ENCODE measurements around the gene PKN2. TPM values are rescaled to one million over a fixed set of nuclear protein-coding genes. Genes with fewer than 3 reads are reported as not detected.

PKN2 gene
- total and polyA plus RNA-seq, 2 of the 8 experiments (the other 6 are each of a cell fraction or from before 2014, with no cell fraction given), result 7.8 to 32.0 TPM

DNA sequence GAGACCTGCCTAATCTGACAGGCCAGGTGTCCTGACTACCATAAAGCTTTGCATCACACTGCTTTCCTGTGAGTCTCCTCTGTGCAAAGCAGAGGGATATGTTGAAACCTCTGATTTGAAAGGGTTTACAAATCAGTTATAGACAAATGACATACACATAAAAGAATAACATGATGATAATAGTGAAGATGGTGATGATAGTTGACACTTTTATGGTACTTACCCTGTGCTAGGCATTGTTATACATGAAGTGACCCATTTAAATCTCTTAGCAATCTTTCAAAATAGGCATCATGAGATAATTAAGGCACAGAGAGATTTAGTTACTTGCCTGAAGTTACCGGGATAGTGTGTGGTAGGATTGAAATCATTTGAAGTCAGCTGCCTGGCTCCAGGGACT is 34.1 kb upstream of the PKN2 start (continued):
- TF ChIP-seq, protein P1, sequence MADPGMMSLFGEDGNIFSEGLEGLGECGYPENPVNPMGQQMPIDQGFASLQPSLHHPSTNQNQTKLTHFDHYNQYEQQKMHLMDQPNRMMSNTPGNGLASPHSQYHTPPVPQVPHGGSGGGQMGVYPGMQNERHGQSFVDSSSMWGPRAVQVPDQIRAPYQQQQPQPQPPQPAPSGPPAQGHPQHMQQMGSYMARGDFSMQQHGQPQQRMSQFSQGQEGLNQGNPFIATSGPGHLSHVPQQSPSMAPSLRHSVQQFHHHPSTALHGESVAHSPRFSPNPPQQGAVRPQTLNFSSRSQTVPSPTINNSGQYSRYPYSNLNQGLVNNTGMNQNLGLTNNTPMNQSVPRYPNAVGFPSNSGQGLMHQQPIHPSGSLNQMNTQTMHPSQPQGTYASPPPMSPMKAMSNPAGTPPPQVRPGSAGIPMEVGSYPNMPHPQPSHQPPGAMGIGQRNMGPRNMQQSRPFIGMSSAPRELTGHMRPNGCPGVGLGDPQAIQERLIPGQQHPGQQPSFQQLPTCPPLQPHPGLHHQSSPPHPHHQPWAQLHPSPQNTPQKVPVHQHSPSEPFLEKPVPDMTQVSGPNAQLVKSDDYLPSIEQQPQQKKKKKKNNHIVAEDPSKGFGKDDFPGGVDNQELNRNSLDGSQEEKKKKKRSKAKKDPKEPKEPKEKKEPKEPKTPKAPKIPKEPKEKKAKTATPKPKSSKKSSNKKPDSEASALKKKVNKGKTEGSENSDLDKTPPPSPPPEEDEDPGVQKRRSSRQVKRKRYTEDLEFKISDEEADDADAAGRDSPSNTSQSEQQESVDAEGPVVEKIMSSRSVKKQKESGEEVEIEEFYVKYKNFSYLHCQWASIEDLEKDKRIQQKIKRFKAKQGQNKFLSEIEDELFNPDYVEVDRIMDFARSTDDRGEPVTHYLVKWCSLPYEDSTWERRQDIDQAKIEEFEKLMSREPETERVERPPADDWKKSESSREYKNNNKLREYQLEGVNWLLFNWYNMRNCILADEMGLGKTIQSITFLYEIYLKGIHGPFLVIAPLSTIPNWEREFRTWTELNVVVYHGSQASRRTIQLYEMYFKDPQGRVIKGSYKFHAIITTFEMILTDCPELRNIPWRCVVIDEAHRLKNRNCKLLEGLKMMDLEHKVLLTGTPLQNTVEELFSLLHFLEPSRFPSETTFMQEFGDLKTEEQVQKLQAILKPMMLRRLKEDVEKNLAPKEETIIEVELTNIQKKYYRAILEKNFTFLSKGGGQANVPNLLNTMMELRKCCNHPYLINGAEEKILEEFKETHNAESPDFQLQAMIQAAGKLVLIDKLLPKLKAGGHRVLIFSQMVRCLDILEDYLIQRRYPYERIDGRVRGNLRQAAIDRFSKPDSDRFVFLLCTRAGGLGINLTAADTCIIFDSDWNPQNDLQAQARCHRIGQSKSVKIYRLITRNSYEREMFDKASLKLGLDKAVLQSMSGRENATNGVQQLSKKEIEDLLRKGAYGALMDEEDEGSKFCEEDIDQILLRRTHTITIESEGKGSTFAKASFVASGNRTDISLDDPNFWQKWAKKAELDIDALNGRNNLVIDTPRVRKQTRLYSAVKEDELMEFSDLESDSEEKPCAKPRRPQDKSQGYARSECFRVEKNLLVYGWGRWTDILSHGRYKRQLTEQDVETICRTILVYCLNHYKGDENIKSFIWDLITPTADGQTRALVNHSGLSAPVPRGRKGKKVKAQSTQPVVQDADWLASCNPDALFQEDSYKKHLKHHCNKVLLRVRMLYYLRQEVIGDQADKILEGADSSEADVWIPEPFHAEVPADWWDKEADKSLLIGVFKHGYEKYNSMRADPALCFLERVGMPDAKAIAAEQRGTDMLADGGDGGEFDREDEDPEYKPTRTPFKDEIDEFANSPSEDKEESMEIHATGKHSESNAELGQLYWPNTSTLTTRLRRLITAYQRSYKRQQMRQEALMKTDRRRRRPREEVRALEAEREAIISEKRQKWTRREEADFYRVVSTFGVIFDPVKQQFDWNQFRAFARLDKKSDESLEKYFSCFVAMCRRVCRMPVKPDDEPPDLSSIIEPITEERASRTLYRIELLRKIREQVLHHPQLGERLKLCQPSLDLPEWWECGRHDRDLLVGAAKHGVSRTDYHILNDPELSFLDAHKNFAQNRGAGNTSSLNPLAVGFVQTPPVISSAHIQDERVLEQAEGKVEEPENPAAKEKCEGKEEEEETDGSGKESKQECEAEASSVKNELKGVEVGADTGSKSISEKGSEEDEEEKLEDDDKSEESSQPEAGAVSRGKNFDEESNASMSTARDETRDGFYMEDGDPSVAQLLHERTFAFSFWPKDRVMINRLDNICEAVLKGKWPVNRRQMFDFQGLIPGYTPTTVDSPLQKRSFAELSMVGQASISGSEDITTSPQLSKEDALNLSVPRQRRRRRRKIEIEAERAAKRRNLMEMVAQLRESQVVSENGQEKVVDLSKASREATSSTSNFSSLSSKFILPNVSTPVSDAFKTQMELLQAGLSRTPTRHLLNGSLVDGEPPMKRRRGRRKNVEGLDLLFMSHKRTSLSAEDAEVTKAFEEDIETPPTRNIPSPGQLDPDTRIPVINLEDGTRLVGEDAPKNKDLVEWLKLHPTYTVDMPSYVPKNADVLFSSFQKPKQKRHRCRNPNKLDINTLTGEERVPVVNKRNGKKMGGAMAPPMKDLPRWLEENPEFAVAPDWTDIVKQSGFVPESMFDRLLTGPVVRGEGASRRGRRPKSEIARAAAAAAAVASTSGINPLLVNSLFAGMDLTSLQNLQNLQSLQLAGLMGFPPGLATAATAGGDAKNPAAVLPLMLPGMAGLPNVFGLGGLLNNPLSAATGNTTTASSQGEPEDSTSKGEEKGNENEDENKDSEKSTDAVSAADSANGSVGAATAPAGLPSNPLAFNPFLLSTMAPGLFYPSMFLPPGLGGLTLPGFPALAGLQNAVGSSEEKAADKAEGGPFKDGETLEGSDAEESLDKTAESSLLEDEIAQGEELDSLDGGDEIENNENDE (IDR thresholded peaks at IDR 0.05; ENCODE audit: insufficient replicate concordance, low read length), result no peak
- TF ChIP-seq, protein P2, sequence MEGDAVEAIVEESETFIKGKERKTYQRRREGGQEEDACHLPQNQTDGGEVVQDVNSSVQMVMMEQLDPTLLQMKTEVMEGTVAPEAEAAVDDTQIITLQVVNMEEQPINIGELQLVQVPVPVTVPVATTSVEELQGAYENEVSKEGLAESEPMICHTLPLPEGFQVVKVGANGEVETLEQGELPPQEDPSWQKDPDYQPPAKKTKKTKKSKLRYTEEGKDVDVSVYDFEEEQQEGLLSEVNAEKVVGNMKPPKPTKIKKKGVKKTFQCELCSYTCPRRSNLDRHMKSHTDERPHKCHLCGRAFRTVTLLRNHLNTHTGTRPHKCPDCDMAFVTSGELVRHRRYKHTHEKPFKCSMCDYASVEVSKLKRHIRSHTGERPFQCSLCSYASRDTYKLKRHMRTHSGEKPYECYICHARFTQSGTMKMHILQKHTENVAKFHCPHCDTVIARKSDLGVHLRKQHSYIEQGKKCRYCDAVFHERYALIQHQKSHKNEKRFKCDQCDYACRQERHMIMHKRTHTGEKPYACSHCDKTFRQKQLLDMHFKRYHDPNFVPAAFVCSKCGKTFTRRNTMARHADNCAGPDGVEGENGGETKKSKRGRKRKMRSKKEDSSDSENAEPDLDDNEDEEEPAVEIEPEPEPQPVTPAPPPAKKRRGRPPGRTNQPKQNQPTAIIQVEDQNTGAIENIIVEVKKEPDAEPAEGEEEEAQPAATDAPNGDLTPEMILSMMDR (IDR thresholded peaks at IDR 0.05; ENCODE audit: control extremely low read depth in 1 of 3, insufficient read depth in 1 of 3, low read depth in 1 of 3, low read length in 3 of 3), result no peak

All from H1 (cell line).